CD14-positive monocyte (primary cell): ENCODE results near the gene RAB40B. TPM values are rescaled to one million over a fixed set of nuclear protein-coding genes. Genes with fewer than 3 reads are reported as not detected.

ENCODE experiments used
- DNase-seq, 3 donors: peaks; one replicate each; pipeline ENCODE4 v3.0.0-alpha.2; 2011 to 2022
- H2AFZ ChIP-seq: 2 replicates; pipeline ENCODE4 v1.6.0; 2012; ENCODE audit warnings: mild to moderate bottlenecking, low read depth, low read length, inconsistent platforms; ENCODE audit not compliant: insufficient read depth, poor library complexity, severe bottlenecking
- H3K27ac ChIP-seq, 2 donors: 1 replicate in 1 of 2; 2 replicates in 1 of 2; pipeline ENCODE4 v1.5.1; 2012 to 2013; ENCODE audit warnings: low read length in 2 of 2, control low read depth in 1 of 2, inconsistent platforms in 1 of 2, low read depth in 1 of 2, mild to moderate bottlenecking in 1 of 2
- H3K27me3 ChIP-seq, 2 donors: one replicate each; pipeline versions ENCODE4 v1.6.0 to v1.6.1; 2011 to 2013; ENCODE audit warnings: low read length in 2 of 2; ENCODE audit not compliant: control insufficient read depth in 2 of 2, insufficient read depth in 2 of 2
- H3K36me3 ChIP-seq, 2 donors: replicated peaks in 1 of 2; 1 replicate in 1 of 2; 2 replicates in 1 of 2; pipeline versions ENCODE4 v1.5.1 to v1.6.1; 2012 to 2013; ENCODE audit warnings: low read length in 2 of 2, control low read depth in 1 of 2, inconsistent platforms in 1 of 2, mild to moderate bottlenecking in 1 of 2; ENCODE audit not compliant: insufficient read depth in 2 of 2, control insufficient read depth in 1 of 2
- H3K4me1 ChIP-seq, 2 donors: 1 replicate in 1 of 2; 2 replicates in 1 of 2; pipeline versions ENCODE4 v1.5.1 to v1.6.1; 2012 to 2013; ENCODE audit warnings: low read length in 2 of 2, control low read depth in 1 of 2, inconsistent platforms in 1 of 2, mild to moderate bottlenecking in 1 of 2, moderate library complexity in 1 of 2; ENCODE audit not compliant: insufficient read depth in 2 of 2, control insufficient read depth in 1 of 2
- H3K4me2 ChIP-seq: replicated peaks from 2 replicates; pipeline ENCODE3; 2012; ENCODE audit warnings: low read length, moderate library complexity, mild to moderate bottlenecking; ENCODE audit not compliant: poor library complexity, severe bottlenecking; ENCODE audit errors: extremely low read depth
- H3K4me3 ChIP-seq, 3 experiments: fragments of 200-600 bp in 1 of 3; sonication (generic) in 1 of 3; replicated peaks in 1 of 3; 1 replicate in 2 of 3; 2 replicates in 1 of 3; pipeline ENCODE4 v1.5.1; 2011 to 2013; ENCODE audit warnings: low read length in 3 of 3, mild to moderate bottlenecking in 3 of 3, control low read depth in 2 of 3, low read depth in 2 of 3, inconsistent platforms in 1 of 3, moderate library complexity in 1 of 3
- H3K79me2 ChIP-seq: 2 replicates; pipeline ENCODE4 v1.6.0; 2012; ENCODE audit warnings: mild to moderate bottlenecking, control low read depth, inconsistent platforms, low read length, moderate library complexity; ENCODE audit not compliant: insufficient read depth
- H3K9ac ChIP-seq: 2 replicates; pipeline ENCODE4 v1.6.0; 2017; ENCODE audit warnings: low read length, mild to moderate bottlenecking; ENCODE audit not compliant: insufficient read depth, poor library complexity, severe bottlenecking
- H3K9me3 ChIP-seq, 2 donors: replicated peaks in 1 of 2; 1 replicate in 1 of 2; 2 replicates in 1 of 2; pipeline versions ENCODE4 v1.5.1 to v1.6.1; 2012 to 2013; ENCODE audit warnings: low read length in 2 of 2, control low read depth in 1 of 2; ENCODE audit not compliant: control insufficient read depth in 1 of 2, insufficient read depth in 1 of 2
- H4K20me1 ChIP-seq: 2 replicates; pipeline ENCODE4 v1.6.0; 2012; ENCODE audit warnings: mild to moderate bottlenecking, low read length, control low read depth, moderate library complexity; ENCODE audit not compliant: insufficient read depth
- H3K27ac Mint-ChIP-seq, 7 donors: one replicate each; pipeline ENCODE4 v1.8.0; 2020; ENCODE audit warnings: mild to moderate bottlenecking in 7 of 7, mixed read lengths in 7 of 7, moderate library complexity in 6 of 7, inconsistent platforms in 2 of 7
- H3K27me3 Mint-ChIP-seq, 3 donors: one replicate each; pipeline ENCODE4 v1.8.0; 2021 to 2022; ENCODE audit warnings: low read depth in 3 of 3, mild to moderate bottlenecking in 3 of 3, mixed read lengths in 3 of 3, moderate library complexity in 3 of 3, inconsistent platforms in 1 of 3
- H3K36me3 Mint-ChIP-seq, 2 donors: one replicate each; pipeline ENCODE4 v1.8.0; 2020; ENCODE audit warnings: mixed read lengths in 2 of 2, inconsistent platforms in 1 of 2, mild to moderate bottlenecking in 1 of 2
- H3K4me1 Mint-ChIP-seq: one replicate; pipeline ENCODE4 v1.8.0; 2020; ENCODE audit warnings: mild to moderate bottlenecking, mixed read lengths
- H3K4me3 Mint-ChIP-seq, 2 donors: one replicate each; pipeline ENCODE4 v1.8.0; 2020; ENCODE audit warnings: mild to moderate bottlenecking in 2 of 2, mixed read lengths in 2 of 2, moderate library complexity in 1 of 2
- H3K9me3 Mint-ChIP-seq, 7 donors: one replicate each; pipeline ENCODE4 v1.8.0; 2020 to 2022; ENCODE audit warnings: mixed read lengths in 7 of 7, mild to moderate bottlenecking in 6 of 7, moderate library complexity in 6 of 7, inconsistent platforms in 2 of 7
- WGBS: methylation state at CpG from one replicate; pipeline ENCODE4 v1.1.5; 2013; ENCODE audit warnings: missing lambda C conversion rate; ENCODE audit not compliant: insufficient coverage; 5-methylcytosine and 5-hydroxymethylcytosine counted together
- intact Hi-C, 2 donors: fragments of 100-400 bp; cut with micrococcal nuclease; formaldehyde crosslinking; loops; one replicate each; pipeline versions ENCODE4 v1.15.0 to v1.15.1; 2023
- polyA plus RNA-seq, 3 donors: library from polyadenylated mRNA; depleted of rRNA in 1 of 3; unstranded in 2 of 3; stranded (reverse) in 1 of 3; fragments of 300-500 nt in 2 of 3; fragments of >200 nt in 1 of 3; fragmentation: Illumina TruSeq in 2 of 3; gene quantifications; 1 replicate in 2 of 3; 2 replicates in 1 of 3; pipeline ENCODE4 v1.2.3, GENCODE V29; 2012 to 2021
- TF ChIP-seq, protein P1 (sequence below): fragments of 200-600 bp; IDR thresholded peaks from one replicate; pipeline ENCODE4 v1.8.0; 2022; ENCODE audit warnings: antibody characterized with exemption, mild to moderate bottlenecking

The RAB40B gene
- polyA plus RNA-seq, 3 donors: 0.75 to 2.2 (median 0.95) TPM

DNA sequence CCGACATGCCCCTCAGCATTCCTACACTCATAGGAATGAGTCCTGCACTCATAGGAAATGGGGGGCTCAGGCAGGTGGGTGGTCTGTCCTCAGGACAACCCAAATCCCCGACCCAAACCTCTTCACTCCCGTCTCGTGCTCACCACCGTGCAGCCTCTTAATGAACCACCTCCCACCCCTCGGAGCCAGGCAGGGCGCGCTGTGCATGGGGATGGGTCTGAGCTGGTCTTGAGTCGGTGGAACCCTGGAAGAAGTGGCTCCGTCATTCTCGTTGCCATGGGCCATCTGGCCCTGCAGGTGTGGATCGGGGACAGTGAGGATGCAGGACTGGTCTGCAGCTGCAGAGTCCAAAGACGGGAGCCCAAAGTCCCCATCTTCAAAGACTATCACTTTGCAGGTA is 6.4 kb upstream of the RAB40B start:
- H3K4me3 Mint-ChIP-seq: no peak overlapping the region
- no peak overlapping the region for H3K27ac Mint-ChIP-seq
- no peak for DNase-seq
- peaks cover 0 to 4% (median 0%) of the 10 kb centered on the region in 7 donors for H3K9me3 Mint-ChIP-seq
- TF ChIP-seq, protein P1, sequence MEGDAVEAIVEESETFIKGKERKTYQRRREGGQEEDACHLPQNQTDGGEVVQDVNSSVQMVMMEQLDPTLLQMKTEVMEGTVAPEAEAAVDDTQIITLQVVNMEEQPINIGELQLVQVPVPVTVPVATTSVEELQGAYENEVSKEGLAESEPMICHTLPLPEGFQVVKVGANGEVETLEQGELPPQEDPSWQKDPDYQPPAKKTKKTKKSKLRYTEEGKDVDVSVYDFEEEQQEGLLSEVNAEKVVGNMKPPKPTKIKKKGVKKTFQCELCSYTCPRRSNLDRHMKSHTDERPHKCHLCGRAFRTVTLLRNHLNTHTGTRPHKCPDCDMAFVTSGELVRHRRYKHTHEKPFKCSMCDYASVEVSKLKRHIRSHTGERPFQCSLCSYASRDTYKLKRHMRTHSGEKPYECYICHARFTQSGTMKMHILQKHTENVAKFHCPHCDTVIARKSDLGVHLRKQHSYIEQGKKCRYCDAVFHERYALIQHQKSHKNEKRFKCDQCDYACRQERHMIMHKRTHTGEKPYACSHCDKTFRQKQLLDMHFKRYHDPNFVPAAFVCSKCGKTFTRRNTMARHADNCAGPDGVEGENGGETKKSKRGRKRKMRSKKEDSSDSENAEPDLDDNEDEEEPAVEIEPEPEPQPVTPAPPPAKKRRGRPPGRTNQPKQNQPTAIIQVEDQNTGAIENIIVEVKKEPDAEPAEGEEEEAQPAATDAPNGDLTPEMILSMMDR: no peak
- intact Hi-C loops: no loop called here
- Histone ChIP-seq H2AFZ (no peak overlapping the region), H3K79me2 (no peaks in the 10 kb centered on the region), H4K20me1 (no peaks in the 10 kb centered on the region), H3K9ac (no peak overlapping the region), H3K4me1 (no peaks in the 10 kb centered on the region), H3K4me2 (no peak overlapping the region), H3K36me3 (no peaks in the 10 kb centered on the region), H3K27ac (no peak overlapping the region), H3K9me3 (no peaks in the 10 kb centered on the region), H3K4me3 (no peak overlapping the region), H3K27me3 (no peaks in the 10 kb centered on the region)
- H3K4me1 Mint-ChIP-seq: peaks cover 4% of the 10 kb centered on the region
- H3K36me3 Mint-ChIP-seq: no peaks in the 10 kb centered on the region
- 100% methylated on average over 5 of the region's 13 CpGs for WGBS
- H3K27me3 Mint-ChIP-seq: peaks cover 0 to 4% (median 2%) of the 10 kb centered on the region in 3 donors

DNA sequence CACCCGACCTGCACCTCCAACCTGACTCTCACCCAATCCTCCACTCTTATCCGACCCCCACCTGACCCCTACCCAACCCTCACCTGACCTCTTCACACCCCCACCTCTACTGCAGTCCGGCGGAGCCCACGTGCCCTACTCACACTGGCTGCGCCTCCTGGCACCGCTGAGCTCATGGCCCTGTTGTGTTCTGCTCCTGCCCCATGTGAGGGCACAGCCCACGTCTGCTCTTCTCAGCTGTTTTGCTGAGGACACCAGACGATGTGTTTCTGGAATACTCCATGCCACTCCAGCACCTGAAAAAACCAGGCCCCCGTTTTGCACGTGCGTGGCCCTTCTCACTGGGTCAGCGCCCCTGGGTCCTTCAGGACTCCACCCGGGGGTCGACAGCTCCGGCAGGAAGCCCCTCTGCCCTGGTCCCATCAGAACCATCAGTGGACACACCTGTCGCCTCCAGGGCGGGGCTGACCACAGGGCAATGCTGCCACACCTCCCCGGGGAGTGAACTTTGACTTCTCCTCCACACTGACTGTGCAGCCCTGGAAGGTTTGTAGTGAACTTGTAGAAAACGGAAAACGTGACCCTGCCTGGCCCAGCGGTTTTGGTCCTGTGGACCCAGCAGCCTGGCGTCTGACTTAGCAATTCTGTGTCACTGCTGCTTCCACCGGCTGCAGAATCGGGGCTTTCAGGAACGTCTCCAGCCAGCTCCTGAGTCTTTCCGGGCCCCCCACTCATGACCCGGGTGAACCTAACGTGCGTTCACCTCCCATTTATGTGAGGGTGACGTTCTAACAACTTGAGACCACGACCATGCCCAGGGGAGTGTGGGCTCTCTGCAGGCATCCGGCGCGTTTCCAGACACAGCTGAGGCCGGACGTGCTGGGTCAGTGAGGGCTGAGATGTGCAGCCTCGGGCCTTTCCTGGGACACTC is 5.7 kb upstream of the RAB40B start:
- Mint-ChIP-seq H3K4me3 (no peak overlapping the region), H3K4me1 (peaks cover 6% of the 10 kb centered on the region), H3K36me3 (no peaks in the 10 kb centered on the region), H3K27ac (no peak overlapping the region), H3K27me3 (peaks cover 0 to 5% (median 4%) of the 10 kb centered on the region in 3 donors), H3K9me3 (peaks cover 0 to 4% (median 0%) of the 10 kb centered on the region in 7 donors)
- H4K20me1 ChIP-seq: no peaks in the 10 kb centered on the region
- 89% methylated on average over 33 of the region's 38 CpGs for WGBS
- no peaks in the 10 kb centered on the region for H3K36me3 ChIP-seq
- H3K4me1 ChIP-seq: peaks cover 2 to 5% of the 10 kb centered on the region in 2 donors
- no peak overlapping the region for H3K4me2 ChIP-seq
- TF ChIP-seq, protein P1: no peak
- intact Hi-C loops: no loop called here
- no peak overlapping the region for H3K4me3 ChIP-seq
- H2AFZ ChIP-seq: no peak overlapping the region
- no peak for DNase-seq
- no peaks in the 10 kb centered on the region for H3K79me2 ChIP-seq
- H3K27ac ChIP-seq: no peak overlapping the region
- H3K9ac ChIP-seq: no peak overlapping the region
- H3K27me3 ChIP-seq: peaks cover 0 to 6% of the 10 kb centered on the region in 2 donors
- H3K9me3 ChIP-seq: no peaks in the 10 kb centered on the region
